Mesenteric fat pad (tissue), 1 donor: ENCODE results near the gene NFRKB. TPM values are rescaled to one million over a fixed set of nuclear protein-coding genes. Genes with fewer than 3 reads are reported as not detected.

Experiments
- DNase-seq: peaks from one replicate; pipeline ENCODE4 v3.0.0-alpha.2; 2020; ENCODE audit warnings: low spot score
- long read RNA-seq: library from polyadenylated mRNA; unstranded; transcript quantifications from one replicate; pipeline ENCODE4 v2.0.0, GENCODE V29; 2020
- total RNA-seq: library from RNA; stranded (reverse); fragmentation: NEBNext Ultra II Directional; extraction: Animal tissue kit (Norgen Biotek cat#: 25700); gene quantifications from one replicate; pipeline ENCODE4 v1.2.1, GENCODE V29; 2021
- donor health status: DM: yes; HTN: yes; CAD: no.

NFRKB gene
- total RNA-seq = 17.7 TPM
- long read RNA-seq, partial matches to known transcripts = 10 of 25 reads
- long read RNA-seq, other reads (novel, unspliced or antisense) = 15 of 25 reads

- DNase-seq = peak; percentile 96
Observed at GRCh38 chr11:129895126-129896041, at the start of gene NFRKB. Gene NFRKB (minus strand): TSS chr11:129895578. CDS start chr11:129892849, 2,729 bp downstream.

- no peak for DNase-seq
Observed at GRCh38 chr11:129944696-129945095, 49.3 kb upstream of the NFRKB start.

GRCh38 chr11:129943036-129943435 lies 47.7 kb upstream of the NFRKB start:
- no peak for DNase-seq

- no peak for DNase-seq
Observed at GRCh38 chr11:129939510-129939909, 44.1 kb upstream of the NFRKB start.

- DNase-seq = no peak
Observed at GRCh38 chr11:129938764-129939163, 43.4 kb upstream of the NFRKB start.

GRCh38 chr11:129937592-129938238 lies 42.3 kb upstream of the NFRKB start:
- DNase-seq = no peak

GRCh38 chr11:129935723-129936122 lies 40.3 kb upstream of the NFRKB start:
- no peak for DNase-seq

GRCh38 chr11:129933891-129934290 lies 38.5 kb upstream of the NFRKB start:
- DNase-seq = no peak

GRCh38 chr11:129933262-129933661 lies 37.9 kb upstream of the NFRKB start:
- DNase-seq = no peak

- DNase-seq = no peak
Observed at GRCh38 chr11:129932381-129933067, 37.1 kb upstream of the NFRKB start.

- no peak for DNase-seq
Observed at GRCh38 chr11:129930743-129931142, 35.4 kb upstream of the NFRKB start.

- DNase-seq = no peak
Observed at GRCh38 chr11:129930296-129930695, 34.9 kb upstream of the NFRKB start.

- DNase-seq = no peak
Observed at GRCh38 chr11:129929721-129930120, 34.3 kb upstream of the NFRKB start.

- DNase-seq = no peak
Observed at GRCh38 chr11:129928923-129929692, 33.7 kb upstream of the NFRKB start.

GRCh38 chr11:129922674-129923073 lies 27.3 kb upstream of the NFRKB start:
- no peak for DNase-seq

GRCh38 chr11:129918361-129918760 lies 23.0 kb upstream of the NFRKB start:
- no peak for DNase-seq

GRCh38 chr11:129917231-129917630 lies 21.9 kb upstream of the NFRKB start:
- no peak for DNase-seq

GRCh38 chr11:129911298-129911697 lies 15.9 kb upstream of the NFRKB start:
- no peak for DNase-seq

GRCh38 chr11:129910360-129910759 lies 15.0 kb upstream of the NFRKB start:
- DNase-seq = no peak

- DNase-seq = no peak
Observed at GRCh38 chr11:129905402-129905801, 10.0 kb upstream of the NFRKB start.

- no peak for DNase-seq
Observed at GRCh38 chr11:129896062-129896461, 684 bp upstream of the NFRKB start.
